ENCODE measurements around the gene CPA1.

The CPA1 gene

GRCh38 chr7:130379532-130379920 is 768 bp upstream of the CPA1 start:
- Histone ChIP-seq H3K27ac (ENCODE audit: low read depth, low read length) (no peak overlapping the region), H3K79me2 (ENCODE audit: control insufficient read depth, low read length) (no peaks in the 10 kb centered on the region), H3K4me3 (ENCODE audit: low read length) (no peak overlapping the region), H3K4me1 (ENCODE audit: control insufficient read depth, low read length) (no peaks in the 10 kb centered on the region), H3K36me3 (ENCODE audit: control insufficient read depth, low read length) (no peaks in the 10 kb centered on the region), H4K20me1 (ENCODE audit: control insufficient read depth, insufficient read depth, low read depth, low read length) (no peaks in the 10 kb centered on the region), H3K27me3 (ENCODE audit: control insufficient read depth, low read length) (no peaks in the 10 kb centered on the region), H3F3A (ENCODE audit: control insufficient read depth, insufficient read depth) (no peaks in the 10 kb centered on the region), H3K9me3 (ENCODE audit: control insufficient read depth, insufficient read depth, low read length) (peaks cover 11% of the 10 kb centered on the region; the same call in 1 of the 2 replicates), H3K4me2 (ENCODE audit: low read length) (no peak overlapping the region), H3K9me2 (replicated peaks; ENCODE audit: control insufficient read depth, low read length) (no peaks in the 10 kb centered on the region)
- TF ChIP-seq EZH2phosphoT487 (IDR thresholded peaks at IDR 0.05; ENCODE audit: borderline replicate concordance, low read length): no peak
- no peak for TF ChIP-seq CTCF (IDR thresholded peaks at IDR 0.05; ENCODE audit: low read depth, low read length, poor library complexity, severe bottlenecking)

- no peaks in the 10 kb centered on the region for H4K20me1 ChIP-seq (ENCODE audit: control insufficient read depth, insufficient read depth, low read depth, low read length)
- TF ChIP-seq EZH2phosphoT487 (IDR thresholded peaks at IDR 0.05; ENCODE audit: borderline replicate concordance, low read length): no peak
- TF ChIP-seq CTCF (IDR thresholded peaks at IDR 0.05; ENCODE audit: low read depth, low read length, poor library complexity, severe bottlenecking): no peak
- no peaks in the 10 kb centered on the region for H3K79me2 ChIP-seq (ENCODE audit: control insufficient read depth, low read length)
- H3K4me2 ChIP-seq (ENCODE audit: low read length): no peak overlapping the region
- H3K27ac ChIP-seq (ENCODE audit: low read depth, low read length): no peak overlapping the region
- no peaks in the 10 kb centered on the region for H3K27me3 ChIP-seq (ENCODE audit: control insufficient read depth, low read length)
- H3K4me1 ChIP-seq (ENCODE audit: control insufficient read depth, low read length): no peaks in the 10 kb centered on the region
- no peak overlapping the region for H3K4me3 ChIP-seq (ENCODE audit: low read length)
- H3F3A ChIP-seq (ENCODE audit: control insufficient read depth, insufficient read depth): no peaks in the 10 kb centered on the region
- peaks cover 9% of the 10 kb centered on the region; the same call in 1 of the 2 replicates for H3K9me3 ChIP-seq (ENCODE audit: control insufficient read depth, insufficient read depth, low read length)
- no peaks in the 10 kb centered on the region for H3K9me2 ChIP-seq (replicated peaks; ENCODE audit: control insufficient read depth, low read length)
- no peaks in the 10 kb centered on the region for H3K36me3 ChIP-seq (ENCODE audit: control insufficient read depth, low read length)
Observed at GRCh38 chr7:130380861-130381455, 664 bp downstream of the CPA1 start.

GRCh38 chr7:130381468-130382312 is 1.4 kb downstream of the CPA1 start:
- Histone ChIP-seq H3K4me2 (ENCODE audit: low read length) (no peak overlapping the region), H3K27ac (ENCODE audit: low read depth, low read length) (no peak overlapping the region), H3K4me1 (ENCODE audit: control insufficient read depth, low read length) (no peaks in the 10 kb centered on the region), H3K36me3 (ENCODE audit: control insufficient read depth, low read length) (no peaks in the 10 kb centered on the region), H3K9me3 (ENCODE audit: control insufficient read depth, insufficient read depth, low read length) (0 out of 2 replicates have a peak, but pooled peaks cover 3% of the 10 kb centered on the region), H4K20me1 (ENCODE audit: control insufficient read depth, insufficient read depth, low read depth, low read length) (no peaks in the 10 kb centered on the region), H3K9me2 (replicated peaks; ENCODE audit: control insufficient read depth, low read length) (no peaks in the 10 kb centered on the region), H3K4me3 (ENCODE audit: low read length) (no peak overlapping the region), H3F3A (ENCODE audit: control insufficient read depth, insufficient read depth) (no peaks in the 10 kb centered on the region), H3K79me2 (ENCODE audit: control insufficient read depth, low read length) (no peaks in the 10 kb centered on the region), H3K27me3 (ENCODE audit: control insufficient read depth, low read length) (no peaks in the 10 kb centered on the region)
- TF ChIP-seq EZH2phosphoT487 (IDR thresholded peaks at IDR 0.05; ENCODE audit: borderline replicate concordance, low read length) (no peak), CTCF (IDR thresholded peaks at IDR 0.05; ENCODE audit: low read depth, low read length, poor library complexity, severe bottlenecking) (no peak)

Data from DOHH2 (cell line).